ENCODE data around the gene KCTD19. TPM values are rescaled to one million over a fixed set of nuclear protein-coding genes. Genes with fewer than 3 reads are reported as not detected.

Gene KCTD19
- total RNA-seq, 1 experiment from 2014 or later, result not detected

GRCh38 chr16:67284699-67285646 lies 41.6 kb downstream of the KCTD19 start:
- H3K79me2 ChIP-seq (ENCODE audit: low read length), result no peaks in the 10 kb centered on the region
- H4K20me1 ChIP-seq (ENCODE audit: insufficient read depth, low read depth, low read length), result no peaks in the 10 kb centered on the region
- peak; percentile 84 for DNase-seq
- peaks cover 9% of the 10 kb centered on the region for H3K4me1 ChIP-seq (ENCODE audit: low read length)
- H3K27ac ChIP-seq (ENCODE audit: low read length), result no peak overlapping the region
- no peaks in the 10 kb centered on the region for H3K9me3 ChIP-seq (ENCODE audit: low read length)
- H3K36me3 ChIP-seq (ENCODE audit: insufficient read depth, low read length), result no peaks in the 10 kb centered on the region
- no peak overlapping the region for H3K4me3 ChIP-seq (ENCODE audit: low read length)
- H3K9me2 ChIP-seq (replicated peaks; ENCODE audit: insufficient read depth, low read length), result no peaks in the 10 kb centered on the region
- no peaks in the 10 kb centered on the region for H3K27me3 ChIP-seq (ENCODE audit: low read length)
- H3K4me2 ChIP-seq (ENCODE audit: low read depth, low read length, poor library complexity, severe bottlenecking), result no peak overlapping the region
- no peak overlapping the region for H3K9ac ChIP-seq (ENCODE audit: low read length)
- H2AFZ ChIP-seq (ENCODE audit: low read length), result no peak overlapping the region

- Histone ChIP-seq H3K9ac (ENCODE audit: low read length) (no peak overlapping the region), H4K20me1 (ENCODE audit: insufficient read depth, low read depth, low read length) (no peaks in the 10 kb centered on the region), H3K36me3 (ENCODE audit: insufficient read depth, low read length) (no peaks in the 10 kb centered on the region), H3K79me2 (ENCODE audit: low read length) (no peaks in the 10 kb centered on the region), H3K27me3 (ENCODE audit: low read length) (no peaks in the 10 kb centered on the region), H3K9me3 (ENCODE audit: low read length) (no peaks in the 10 kb centered on the region), H3K4me2 (ENCODE audit: low read depth, low read length, poor library complexity, severe bottlenecking) (no peak overlapping the region), H3K27ac (ENCODE audit: low read length) (no peak overlapping the region), H3K9me2 (replicated peaks; ENCODE audit: insufficient read depth, low read length) (no peaks in the 10 kb centered on the region), H2AFZ (ENCODE audit: low read length) (no peak overlapping the region), H3K4me1 (ENCODE audit: low read length) (peaks cover 9% of the 10 kb centered on the region), H3K4me3 (ENCODE audit: low read length) (no peak overlapping the region)
- peak; percentile 58 for DNase-seq
These were observed 42.5 kb downstream of the KCTD19 start for GRCh38 chr16:67283826-67284555.

GRCh38 chr16:67283039-67283825 lies 43.3 kb downstream of the KCTD19 start:
- no peak overlapping the region for H3K27ac ChIP-seq (ENCODE audit: low read length)
- no peak overlapping the region for H3K4me3 ChIP-seq (ENCODE audit: low read length)
- H3K36me3 ChIP-seq (ENCODE audit: insufficient read depth, low read length), result no peaks in the 10 kb centered on the region
- H3K79me2 ChIP-seq (ENCODE audit: low read length), result no peaks in the 10 kb centered on the region
- H3K4me1 ChIP-seq (ENCODE audit: low read length), result peaks cover 9% of the 10 kb centered on the region
- no peaks in the 10 kb centered on the region for H3K9me3 ChIP-seq (ENCODE audit: low read length)
- H2AFZ ChIP-seq (ENCODE audit: low read length), result no peak overlapping the region
- H3K27me3 ChIP-seq (ENCODE audit: low read length), result no peaks in the 10 kb centered on the region
- no peaks in the 10 kb centered on the region for H3K9me2 ChIP-seq (replicated peaks; ENCODE audit: insufficient read depth, low read length)
- DNase-seq, result no peak
- no peak overlapping the region for H3K4me2 ChIP-seq (ENCODE audit: low read depth, low read length, poor library complexity, severe bottlenecking)
- H4K20me1 ChIP-seq (ENCODE audit: insufficient read depth, low read depth, low read length), result no peaks in the 10 kb centered on the region
- no peak overlapping the region for H3K9ac ChIP-seq (ENCODE audit: low read length)

GRCh38 chr16:67282447-67282805 lies 44.1 kb downstream of the KCTD19 start:
- Histone ChIP-seq H3K9ac (ENCODE audit: low read length) (no peak overlapping the region), H3K4me3 (ENCODE audit: low read length) (no peak overlapping the region), H3K36me3 (ENCODE audit: insufficient read depth, low read length) (no peaks in the 10 kb centered on the region), H3K4me1 (ENCODE audit: low read length) (peaks cover 9% of the 10 kb centered on the region), H3K9me2 (replicated peaks; ENCODE audit: insufficient read depth, low read length) (no peaks in the 10 kb centered on the region), H3K27me3 (ENCODE audit: low read length) (no peaks in the 10 kb centered on the region), H2AFZ (ENCODE audit: low read length) (no peak overlapping the region), H3K79me2 (ENCODE audit: low read length) (no peaks in the 10 kb centered on the region), H3K9me3 (ENCODE audit: low read length) (no peaks in the 10 kb centered on the region), H4K20me1 (ENCODE audit: insufficient read depth, low read depth, low read length) (no peaks in the 10 kb centered on the region), H3K27ac (ENCODE audit: low read length) (no peak overlapping the region), H3K4me2 (ENCODE audit: low read depth, low read length, poor library complexity, severe bottlenecking) (no peak overlapping the region)
- no peak for DNase-seq

- Histone ChIP-seq H3K79me2 (ENCODE audit: low read length) (no peaks in the 10 kb centered on the region), H3K9me2 (replicated peaks; ENCODE audit: insufficient read depth, low read length) (no peaks in the 10 kb centered on the region), H3K4me2 (ENCODE audit: low read depth, low read length, poor library complexity, severe bottlenecking) (no peak overlapping the region), H3K27me3 (ENCODE audit: low read length) (no peaks in the 10 kb centered on the region), H3K4me3 (ENCODE audit: low read length) (no peak overlapping the region), H3K9ac (ENCODE audit: low read length) (no peak overlapping the region), H3K9me3 (ENCODE audit: low read length) (no peaks in the 10 kb centered on the region), H3K4me1 (ENCODE audit: low read length) (peaks cover 9% of the 10 kb centered on the region), H3K36me3 (ENCODE audit: insufficient read depth, low read length) (no peaks in the 10 kb centered on the region), H4K20me1 (ENCODE audit: insufficient read depth, low read depth, low read length) (no peaks in the 10 kb centered on the region), H2AFZ (ENCODE audit: low read length) (no peak overlapping the region), H3K27ac (ENCODE audit: low read length) (no peak overlapping the region)
- no peak for DNase-seq
These were observed 44.8 kb downstream of the KCTD19 start for GRCh38 chr16:67281536-67282446.

GRCh38 chr16:67280090-67281015 lies 46.2 kb downstream of the KCTD19 start:
- Histone ChIP-seq H3K27me3 (ENCODE audit: low read length) (no peaks in the 10 kb centered on the region), H3K9ac (ENCODE audit: low read length) (no peak overlapping the region), H3K9me3 (ENCODE audit: low read length) (no peaks in the 10 kb centered on the region), H3K4me2 (ENCODE audit: low read depth, low read length, poor library complexity, severe bottlenecking) (no peak overlapping the region), H2AFZ (ENCODE audit: low read length) (no peak overlapping the region), H4K20me1 (ENCODE audit: insufficient read depth, low read depth, low read length) (no peaks in the 10 kb centered on the region), H3K9me2 (replicated peaks; ENCODE audit: insufficient read depth, low read length) (no peaks in the 10 kb centered on the region), H3K4me1 (ENCODE audit: low read length) (peaks cover 9% of the 10 kb centered on the region), H3K27ac (ENCODE audit: low read length) (no peak overlapping the region), H3K4me3 (ENCODE audit: low read length) (no peak overlapping the region), H3K36me3 (ENCODE audit: insufficient read depth, low read length) (no peaks in the 10 kb centered on the region), H3K79me2 (ENCODE audit: low read length) (no peaks in the 10 kb centered on the region)
- no peak for DNase-seq

Measured in Karpas-422 (cell line).